HEK293T (cell line): ENCODE measurements around the gene MARCHF4.

Source experiments
- CTCF ChIA-PET: fragments of 350-600 bp; formaldehyde crosslinking; extraction: SDS; loops from one replicate; lab custom pipeline; 2021; ENCODE audit warnings: antibody characterized with exemption, inconsistent platforms; lab: Yijun Ruan, JAX
- POLR2A ChIA-PET: fragments of 350-600 bp; formaldehyde crosslinking; extraction: SDS; loops from one replicate; lab custom pipeline; 2020; ENCODE audit warnings: antibody characterized with exemption, inconsistent platforms; lab: Yijun Ruan, JAX
- DNase-seq: peaks from one replicate; pipeline ENCODE4 v3.0.0; 2012; ENCODE audit warnings: mixed read lengths; ENCODE audit errors: extremely low spot score
- ARNT ChIP-seq: fragments of 450-650 bp; IDR thresholded peaks from 2 replicates; pipeline ENCODE4 v1.6.1; 2017; ENCODE audit warnings: mild to moderate bottlenecking
- BHLHE40 ChIP-seq: fragments of 450-650 bp; IDR thresholded peaks from 2 replicates; pipeline ENCODE4 v1.6.1; 2016; ENCODE audit warnings: mild to moderate bottlenecking, moderate library complexity, borderline replicate concordance
- CTBP1 ChIP-seq: fragments of 450-650 bp; IDR thresholded peaks from 2 replicates; pipeline ENCODE4 v1.6.1; 2016; ENCODE audit warnings: borderline replicate concordance
- ELF4 ChIP-seq: fragments of 450-650 bp; IDR thresholded peaks from 2 replicates; pipeline ENCODE4 v1.6.1; 2017; ENCODE audit warnings: antibody characterized with exemption
- FOXA1 ChIP-seq: fragments of 450-650 bp; IDR thresholded peaks from 2 replicates; pipeline ENCODE4 v1.6.1; 2016; ENCODE audit warnings: mild to moderate bottlenecking
- FOXK2 ChIP-seq: fragments of 450-650 bp; IDR thresholded peaks from 2 replicates; pipeline ENCODE4 v1.6.1; 2016; ENCODE audit warnings: mild to moderate bottlenecking
- FOXM1 ChIP-seq: fragments of 450-650 bp; IDR thresholded peaks from 2 replicates; pipeline ENCODE4 v1.6.1; 2017; ENCODE audit warnings: mild to moderate bottlenecking, borderline replicate concordance
- HDGF ChIP-seq: fragments of 450-650 bp; IDR thresholded peaks from 2 replicates; pipeline ENCODE4 v1.6.1; 2017; ENCODE audit warnings: antibody characterized with exemption, borderline replicate concordance
- L3MBTL2 ChIP-seq: fragments of 450-650 bp; conservative IDR thresholded peaks from 2 replicates; pipeline ENCODE4 v1.6.1; 2016; ENCODE audit warnings: mild to moderate bottlenecking
- LEF1 ChIP-seq: fragments of 450-650 bp; IDR thresholded peaks from 2 replicates; pipeline ENCODE4 v1.6.1; 2017; ENCODE audit warnings: mild to moderate bottlenecking, borderline replicate concordance
- NFRKB ChIP-seq: fragments of 450-650 bp; IDR thresholded peaks from 2 replicates; pipeline ENCODE4 v1.6.1; 2016; ENCODE audit warnings: mild to moderate bottlenecking, moderate library complexity
- PKNOX1 ChIP-seq: fragments of 450-650 bp; IDR thresholded peaks from 2 replicates; pipeline ENCODE4 v1.6.1; 2016
- SP1 ChIP-seq: fragments of 450-650 bp; IDR thresholded peaks from 2 replicates; pipeline ENCODE4 v1.6.1; 2017
- SUZ12 ChIP-seq: fragments of 450-650 bp; IDR thresholded peaks from 2 replicates; pipeline ENCODE4 v1.6.1; 2016; ENCODE audit warnings: mild to moderate bottlenecking
- TARDBP ChIP-seq: fragments of 450-650 bp; IDR thresholded peaks from 2 replicates; pipeline ENCODE4 v1.6.1; 2016
- ZNF384 ChIP-seq: fragments of 450-650 bp; IDR thresholded peaks from 2 replicates; pipeline ENCODE4 v1.6.1; 2016

MARCHF4 gene

GRCh38 chr2:216413882-216414281, 41.6 kb upstream of the MARCHF4 start:
- TF ChIP-seq ARNT = no peak
- ChIA-PET CTCF (interaction anchor here (0.7 kb wide), 1 partner anchor 1496 kb away, joined by 3 read pairs; no protein-coding TSS in a partner anchor), POLR2A (no interaction called here)
- DNase-seq = no peak

- peak; percentile 95 for DNase-seq
- CTCF ChIA-PET = no interaction called here
- TF ChIP-seq L3MBTL2 = peak; percentile 66
- no peak for TF ChIP-seq TARDBP
- TF ChIP-seq SUZ12 = peak; percentile 96
- TF ChIP-seq PKNOX1 = peak; percentile 40; the same call in 1 of the 2 replicates
- no peak for TF ChIP-seq SP1
- peak; percentile 58; the same call in 1 of the 2 replicates for TF ChIP-seq BHLHE40
- peak; percentile 77 for TF ChIP-seq ELF4
- POLR2A ChIA-PET = interaction anchor here (1.0 to 1.7 kb wide), 4 partner anchors 12 to 303 kb away, joined by 3 to 6 read pairs (median 3); partner anchors contain the start of genes RPL37A and XRCC5
Observed at GRCh38 chr2:216412022-216412999, 40.0 kb upstream of the MARCHF4 start, which contains the start of gene SMARCAL1. Gene SMARCAL1 (plus strand): TSS chr2:216412484. CDS start chr2:216414705, 2,221 bp downstream.

- ChIA-PET CTCF (no interaction called here), POLR2A (no interaction called here)
- DNase-seq = no peak
- TF ChIP-seq SUZ12 (no peak), ZNF384 (no peak), FOXK2 (no peak), FOXM1 (no peak), SP1 (no peak), L3MBTL2 (no peak), HDGF (no peak), LEF1 (no peak), PKNOX1 (no peak), CTBP1 (no peak), TARDBP (no peak), ARNT (no peak), ELF4 (no peak), BHLHE40 (no peak), NFRKB (no peak), FOXA1 (no peak)
Observed at GRCh38 chr2:216410550-216410949, 38.3 kb upstream of the MARCHF4 start.

GRCh38 chr2:216408426-216409290, 36.4 kb upstream of the MARCHF4 start:
- CTCF ChIA-PET = no interaction called here
- no peak for DNase-seq
- TF ChIP-seq SP1 = no peak
- TF ChIP-seq NFRKB = no peak
- no peak for TF ChIP-seq FOXK2
- no peak for TF ChIP-seq TARDBP
- no peak for TF ChIP-seq ZNF384
- no peak for TF ChIP-seq ARNT
- TF ChIP-seq L3MBTL2 = no peak
- TF ChIP-seq LEF1 = no peak
- no peak for TF ChIP-seq BHLHE40
- TF ChIP-seq FOXM1 = no peak
- no peak for TF ChIP-seq SUZ12
- no peak for TF ChIP-seq ELF4
- TF ChIP-seq FOXA1 = no peak
- TF ChIP-seq CTBP1 = no peak
- TF ChIP-seq PKNOX1 = no peak
- no peak for TF ChIP-seq HDGF
- POLR2A ChIA-PET = no interaction called here

GRCh38 chr2:216406826-216407225, 34.5 kb upstream of the MARCHF4 start:
- TF ChIP-seq BHLHE40 (no peak), TARDBP (no peak), FOXA1 (no peak), FOXK2 (no peak), SUZ12 (no peak), CTBP1 (no peak), LEF1 (no peak), HDGF (no peak), PKNOX1 (no peak), ELF4 (no peak), ZNF384 (no peak), ARNT (no peak), FOXM1 (no peak)
- CTCF ChIA-PET = no interaction called here
- POLR2A ChIA-PET = no interaction called here
- no peak for DNase-seq
